Umbilical cord (tissue), 2 donors: ENCODE measurements around the gene EFHD2. TPM values are rescaled to one million over a fixed set of nuclear protein-coding genes. Genes with fewer than 3 reads are reported as not detected.
"Not testable (repeated sequence)": the region's sequence is repeated elsewhere in the genome, so short reads cannot be mapped to it uniquely, and the experiment has no call there.

ENCODE experiments used
- DNase-seq: peaks from one replicate; pipeline ENCODE4 v3.0.0-alpha.2; 2015; ENCODE audit warnings: low spot score
- total RNA-seq: library from RNA; depleted of rRNA; stranded (reverse); fragments of >200 nt; gene quantifications from one replicate; pipeline ENCODE4 v1.2.3, GENCODE V29; 2014; ENCODE audit warnings: low replicate concordance; ENCODE audit not compliant: insufficient read depth

The EFHD2 gene
- total RNA-seq, result 13.0 TPM

- DNase-seq, result peak; percentile 89
Observed at GRCh38 chr1:15409388-15410222, at the start of gene EFHD2. TSS of gene EFHD2 (plus strand) at chr1:15409888. CDS start at chr1:15409972, 84 bp downstream.

GRCh38 chr1:15360700-15361099 is 49.0 kb upstream of the EFHD2 start:
- DNase-seq, result no peak

GRCh38 chr1:15362096-15362736 is 47.5 kb upstream of the EFHD2 start:
- no peak for DNase-seq

GRCh38 chr1:15362737-15363128 is 47.0 kb upstream of the EFHD2 start:
- DNase-seq, result no peak

- DNase-seq, result no peak
Observed at GRCh38 chr1:15364740-15365139, 44.9 kb upstream of the EFHD2 start.

GRCh38 chr1:15368888-15369287 is 40.8 kb upstream of the EFHD2 start:
- DNase-seq, result no peak

- DNase-seq, result no peak
Observed at GRCh38 chr1:15370268-15370667, 39.4 kb upstream of the EFHD2 start.

- DNase-seq, result peak; percentile 38
Observed at GRCh38 chr1:15370781-15371520, 38.7 kb upstream of the EFHD2 start.

- no peak for DNase-seq
Observed at GRCh38 chr1:15371610-15372545, 37.8 kb upstream of the EFHD2 start.

- DNase-seq, result no peak
Observed at GRCh38 chr1:15378729-15379128, 31.0 kb upstream of the EFHD2 start.

GRCh38 chr1:15379151-15379550 is 30.5 kb upstream of the EFHD2 start:
- DNase-seq, result not testable (repeated sequence)

GRCh38 chr1:15380601-15381508 is 28.8 kb upstream of the EFHD2 start:
- DNase-seq, result peak; percentile 50

- no peak for DNase-seq
Observed at GRCh38 chr1:15381805-15382204, 27.9 kb upstream of the EFHD2 start.

- no peak for DNase-seq
Observed at GRCh38 chr1:15382601-15383518, 26.8 kb upstream of the EFHD2 start.

- no peak for DNase-seq
Observed at GRCh38 chr1:15383810-15384209, 25.9 kb upstream of the EFHD2 start.

- DNase-seq, result no peak
Observed at GRCh38 chr1:15384301-15384901, 25.3 kb upstream of the EFHD2 start.

- no peak for DNase-seq
Observed at GRCh38 chr1:15385420-15385819, 24.3 kb upstream of the EFHD2 start.

GRCh38 chr1:15386164-15386749 is 23.4 kb upstream of the EFHD2 start:
- peak; percentile 54 for DNase-seq
